H1 (cell line): Measurements from ENCODE around the gene COX5A. TPM values are rescaled to one million over a fixed set of nuclear protein-coding genes. Genes with fewer than 3 reads are reported as not detected.
"Not testable (repeated sequence)": the region's sequence is repeated elsewhere in the genome, so short reads cannot be mapped to it uniquely, and the experiment has no call there.

Source experiments
- CTCF ChIA-PET: fragments of 300-600 bp; sonication (Branson Sonifier 250); formaldehyde crosslinking; loops from one replicate; lab custom pipeline; 2021; ENCODE audit not compliant: partially characterized antibody; lab: Charles Lee
- POLR2A ChIA-PET: fragments of 300-600 bp; sonication (Branson Sonifier 250); formaldehyde crosslinking; loops from one replicate; lab custom pipeline; 2021; ENCODE audit warnings: inconsistent platforms; ENCODE audit not compliant: partially characterized antibody; lab: Charles Lee
- DNase-seq, 2 experiments: peaks; one replicate each; pipeline versions ENCODE4 v3.0.0 to v3.0.0-alpha.2; 2010 to 2022; ENCODE audit warnings: low spot score in 2 of 2, low read depth in 1 of 2, mixed read lengths in 1 of 2
- FAIRE-seq: peaks from 2 replicates; lab custom pipeline; 2011; peaks lifted over from hg19 to GRCh38; lab: Jason Lieb, UNC
- H2AFZ ChIP-seq: 2 replicates; pipeline ENCODE4 v1.8.1; 2012; ENCODE audit warnings: low read length, inconsistent platforms
- H2AK5ac ChIP-seq: 2 replicates; pipeline ENCODE4 v1.6.1; 2013; ENCODE audit warnings: low read depth, low read length
- H2BK120ac ChIP-seq: replicated peaks from 2 replicates; pipeline ENCODE3; 2013; ENCODE audit warnings: low read depth, low read length, inconsistent platforms
- H2BK12ac ChIP-seq: 2 replicates; pipeline ENCODE4 v1.6.1; 2013; ENCODE audit warnings: low read depth, low read length
- H2BK15ac ChIP-seq: 2 replicates; pipeline ENCODE4 v1.6.1; 2013; ENCODE audit warnings: low read length
- H2BK20ac ChIP-seq: 2 replicates; pipeline ENCODE4 v1.6.1; 2013; ENCODE audit warnings: low read length
- H2BK5ac ChIP-seq: 2 replicates; pipeline ENCODE4 v1.6.1; 2013; ENCODE audit warnings: low read depth, low read length
- H3K14ac ChIP-seq: 2 replicates; pipeline ENCODE4 v1.6.1; 2013; ENCODE audit warnings: inconsistent platforms; ENCODE audit not compliant: insufficient read length
- H3K18ac ChIP-seq: 2 replicates; pipeline ENCODE4 v1.6.1; 2013; ENCODE audit warnings: low read length; ENCODE audit errors: extremely low read depth
- H3K23ac ChIP-seq: 2 replicates; pipeline ENCODE4 v1.6.1; 2013; ENCODE audit warnings: inconsistent platforms; ENCODE audit not compliant: insufficient read length
- H3K23me2 ChIP-seq: 2 replicates; pipeline ENCODE4 v1.6.1; 2013; ENCODE audit warnings: low read depth, low read length
- H3K27ac ChIP-seq: 2 replicates; pipeline ENCODE4 v1.6.1; 2011; ENCODE audit warnings: low read depth, low read length, inconsistent platforms
- H3K27me3 ChIP-seq, 4 experiments: replicated peaks in 1 of 4; 1 replicate in 1 of 4; 2 replicates in 3 of 4; pipeline versions ENCODE4 v1.6.1 to v1.8.1; 2011 to 2013; ENCODE audit warnings: low read length in 3 of 4, mild to moderate bottlenecking in 3 of 4, inconsistent platforms in 2 of 4, mixed read lengths in 2 of 4, moderate library complexity in 1 of 4; ENCODE audit not compliant: control insufficient read depth in 3 of 4, insufficient read depth in 3 of 4; ENCODE audit errors: extremely low read depth in 1 of 4
- H3K36me3 ChIP-seq, 4 experiments: 2 replicates each; pipeline versions ENCODE4 v1.6.1 to v1.8.1; 2011 to 2013; ENCODE audit warnings: mild to moderate bottlenecking in 4 of 4, low read length in 3 of 4, moderate library complexity in 2 of 4, control low read depth in 1 of 4, inconsistent platforms in 1 of 4; ENCODE audit not compliant: insufficient read depth in 4 of 4, control insufficient read depth in 2 of 4
- H3K4ac ChIP-seq: replicated peaks from 2 replicates; pipeline ENCODE3; 2013; ENCODE audit warnings: low read length, low read depth, mixed read lengths, inconsistent platforms; ENCODE audit not compliant: insufficient read length
- H3K4me1 ChIP-seq, 4 experiments: replicated peaks in 1 of 4; 1 replicate in 1 of 4; 2 replicates in 3 of 4; pipeline versions ENCODE4 v1.6.1 to v1.8.1; 2011 to 2013; ENCODE audit warnings: low read length in 3 of 4, inconsistent platforms in 2 of 4, mixed read lengths in 1 of 4; ENCODE audit not compliant: insufficient read depth in 4 of 4, control insufficient read depth in 3 of 4
- H3K4me2 ChIP-seq, 2 experiments: 2 replicates each; pipeline versions ENCODE4 v1.6.1 to v1.8.1; 2011 to 2013; ENCODE audit warnings: low read depth in 2 of 2, low read length in 2 of 2, control low read depth in 1 of 2, inconsistent platforms in 1 of 2, mild to moderate bottlenecking in 1 of 2; ENCODE audit not compliant: insufficient read depth in 1 of 2
- H3K4me3 ChIP-seq, 4 experiments: fragments of 200-600, 300-600 bp in 1 of 4; sonication (generic), shearing (Covaris generic), sonication (Bioruptor Twin) in 1 of 4; 2 replicates each; pipeline versions ENCODE4 v1.5.1 to v1.8.1; 2011 to 2016; ENCODE audit warnings: low read length in 4 of 4, low read depth in 3 of 4, control low read depth in 2 of 4, inconsistent platforms in 2 of 4, mild to moderate bottlenecking in 2 of 4, mixed read lengths in 1 of 4, moderate library complexity in 1 of 4; ENCODE audit not compliant: insufficient read depth in 2 of 4; ENCODE audit errors: extremely low read depth in 1 of 4
- H3K56ac ChIP-seq: replicated peaks from 2 replicates; pipeline ENCODE3; 2013; ENCODE audit warnings: low read depth, mild to moderate bottlenecking, mixed read lengths, low read length, inconsistent platforms; ENCODE audit not compliant: insufficient read length
- H3K79me1 ChIP-seq: 2 replicates; pipeline ENCODE4 v1.6.1; 2013; ENCODE audit warnings: low read depth, low read length, control low read depth
- H3K79me2 ChIP-seq, 2 experiments: 2 replicates each; pipeline versions ENCODE4 v1.6.1 to v1.8.1; 2012 to 2013; ENCODE audit warnings: low read length in 2 of 2, mild to moderate bottlenecking in 2 of 2, inconsistent platforms in 1 of 2; ENCODE audit not compliant: insufficient read depth in 2 of 2, control insufficient read depth in 1 of 2
- H3K9ac ChIP-seq, 4 experiments: replicated peaks in 1 of 4; 1 replicate in 1 of 4; 2 replicates in 3 of 4; pipeline versions ENCODE4 v1.6.1 to v1.8.1; 2011 to 2013; ENCODE audit warnings: low read depth in 3 of 4, low read length in 3 of 4, control low read depth in 2 of 4, mild to moderate bottlenecking in 2 of 4, moderate library complexity in 2 of 4, inconsistent platforms in 1 of 4; ENCODE audit errors: extremely low read depth in 1 of 4
- H3K9me3 ChIP-seq, 2 experiments: 2 replicates each; pipeline versions ENCODE4 v1.6.1 to v1.8.1; 2012 to 2013; ENCODE audit warnings: mild to moderate bottlenecking in 2 of 2, moderate library complexity in 2 of 2, control low read depth in 1 of 2, inconsistent platforms in 1 of 2, low read depth in 1 of 2, low read length in 1 of 2, mixed read lengths in 1 of 2; ENCODE audit not compliant: insufficient read depth in 2 of 2
- H4K20me1 ChIP-seq, 2 experiments: replicated peaks in 1 of 2; 2 replicates each; pipeline versions ENCODE3 to v1.8.1; 2011 to 2013; ENCODE audit warnings: inconsistent platforms in 2 of 2, low read length in 2 of 2, mild to moderate bottlenecking in 1 of 2; ENCODE audit not compliant: insufficient read depth in 2 of 2, control insufficient read depth in 1 of 2
- H4K5ac ChIP-seq: 2 replicates; pipeline ENCODE4 v1.6.1; 2013; ENCODE audit warnings: low read length, low read depth, mixed read lengths, inconsistent platforms; ENCODE audit not compliant: insufficient read length
- H4K8ac ChIP-seq: 2 replicates; pipeline ENCODE4 v1.8.0; 2013; ENCODE audit warnings: mild to moderate bottlenecking, moderate library complexity, low read length, inconsistent platforms; ENCODE audit not compliant: insufficient read depth; ENCODE audit errors: extremely low read depth
- H4K91ac ChIP-seq: replicated peaks from 2 replicates; pipeline ENCODE3; 2013; ENCODE audit warnings: low read length, mixed read lengths, inconsistent platforms; ENCODE audit not compliant: insufficient read length
- WGBS, 2 experiments: shearing (Covaris generic) in 1 of 2; methylation state at CpG; one replicate each; pipeline versions ENCODE4 v1.1.6 to v1.1.7; 2013 to 2015; ENCODE audit warnings: low lambda C conversion rate in 2 of 2, mixed read lengths in 2 of 2, inconsistent platforms in 1 of 2, low coverage in 1 of 2, missing lambda C conversion rate in 1 of 2; ENCODE audit not compliant: insufficient replicate concordance in 2 of 2, insufficient coverage in 1 of 2, insufficient read length in 1 of 2; ENCODE audit errors: extremely low coverage in 1 of 2, missing lambda C conversion rate in 1 of 2; 5-methylcytosine and 5-hydroxymethylcytosine counted together
- polyA plus RNA-seq, 7 experiments: library from polyadenylated mRNA; depleted of rRNA in 3 of 7; stranded (reverse) in 5 of 7; unstranded in 2 of 7; fragments of >200 nt in 5 of 7; fragments of 200-250 nt in 2 of 7; gene quantifications; 1 replicate in 5 of 7; 2 replicates in 1 of 7; 4 replicates in 1 of 7; pipeline versions ENCODE4 v1.2.1 to v1.2.3, GENCODE V29; 2011 to 2013; ENCODE audit warnings: missing spikeins in 2 of 7, mixed read lengths in 2 of 7
- total RNA-seq: library from RNA; stranded (reverse); fragmentation: NEBNext Ultra II Directional; extraction: Animal tissue kit (Norgen Biotek cat#: 25700); gene quantifications from 2 replicates; pipeline ENCODE4 v1.2.1, GENCODE V29; 2021

COX5A gene
- total and polyA plus RNA-seq, 2 of the 8 experiments (the other 6 are each of a cell fraction or from before 2014, with no cell fraction given): 270 to 367 TPM

DNA sequence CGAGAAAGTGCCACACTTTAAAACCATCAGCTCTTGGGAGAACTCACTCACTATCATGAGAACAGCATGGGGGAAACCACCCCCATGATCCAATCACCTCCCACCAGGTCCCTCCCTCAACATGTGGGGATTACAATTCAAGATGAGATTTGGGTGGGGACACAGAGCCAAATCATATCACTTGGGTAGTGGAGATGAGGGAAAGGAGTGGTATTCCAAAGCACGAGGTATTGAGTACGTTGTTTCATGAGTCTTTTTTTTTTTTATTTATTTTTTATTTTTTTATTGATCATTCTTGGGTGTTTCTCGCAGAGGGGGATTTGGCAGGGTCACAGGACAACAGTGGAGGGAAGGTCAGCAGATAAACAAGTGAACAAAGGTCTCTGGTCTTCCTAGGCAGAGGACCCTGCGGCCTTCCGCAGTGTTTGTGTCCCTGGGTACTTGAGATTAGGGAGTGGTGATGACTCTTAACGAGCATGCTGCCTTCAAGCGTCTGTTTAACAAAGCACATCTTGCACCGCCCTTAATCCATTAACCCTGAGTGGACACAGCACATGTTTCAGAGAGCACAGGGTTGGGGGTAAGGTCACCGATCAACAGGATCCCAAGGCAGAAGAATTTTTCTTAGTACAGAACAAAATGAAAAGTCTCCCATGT lies 50.2 kb downstream of the COX5A start:
- not testable (repeated sequence) for H3K18ac ChIP-seq, H2AFZ ChIP-seq, H3K27me3 ChIP-seq, H4K91ac ChIP-seq, H3K23me2 ChIP-seq, H3K4me3 ChIP-seq, H2BK12ac ChIP-seq, H3K79me1 ChIP-seq, H4K20me1 ChIP-seq, H3K4me1 ChIP-seq, H3K4ac ChIP-seq, H3K9ac ChIP-seq, H2BK15ac ChIP-seq, H4K8ac ChIP-seq, H2AK5ac ChIP-seq, H3K56ac ChIP-seq, H2BK120ac ChIP-seq, H2BK20ac ChIP-seq, H4K5ac ChIP-seq, H3K14ac ChIP-seq, H3K27ac ChIP-seq, DNase-seq, FAIRE-seq, H3K79me2 ChIP-seq, H3K23ac ChIP-seq, H3K4me2 ChIP-seq, H3K9me3 ChIP-seq, H3K36me3 ChIP-seq, H2BK5ac ChIP-seq
- WGBS, 2 experiments: 90% methylated on average over 4 of the region's 10 CpGs; no CpG with 5 or more reads in 1 of the 2 experiments
- ChIA-PET POLR2A (interaction anchor here (0.6 to 7.0 kb wide), 3 partner anchors 15 to 480 kb away, joined by 3 to 116 read pairs (median 4); partner anchors contain the start of genes FAM219B and SCAMP2), CTCF (interaction anchor here (0.6 to 6.2 kb wide), 6 partner anchors 8 to 63 kb away, joined by 3 to 54 read pairs (median 3); no protein-coding TSS in a partner anchor)
